SK-N-SH (cell line): Measurements from ENCODE around the gene AAGAB. TPM values are rescaled to one million over a fixed set of nuclear protein-coding genes. Genes with fewer than 3 reads are reported as not detected.
"Not testable (repeated sequence)": the region's sequence is repeated elsewhere in the genome, so short reads cannot be mapped to it uniquely, and the experiment has no call there.

Source experiments
- CTCF ChIA-PET: fragments of 300-600, 350-600 bp; formaldehyde crosslinking; extraction: SDS; loops from one replicate; lab custom pipeline; 2021; lab: Yijun Ruan, JAX
- POLR2A ChIA-PET: fragments of 350-600 bp; sonication (Branson Sonifier 250); formaldehyde crosslinking; extraction: SDS; loops from one replicate; lab custom pipeline; 2020; ENCODE audit warnings: antibody characterized with exemption, inconsistent platforms; lab: Yijun Ruan, JAX
- DNase-seq: peaks from one replicate; pipeline ENCODE4 v3.0.0; 2012
- H2AFZ ChIP-seq: fragments of 200-600 bp; sonication (generic); 2 replicates; pipeline ENCODE4 v1.8.1; 2016; ENCODE audit warnings: antibody characterized with exemption, mild to moderate bottlenecking, low read depth
- H3F3A ChIP-seq: fragments of 200-600 bp; sonication (generic); replicated peaks from 2 replicates; pipeline ENCODE3; 2016; ENCODE audit warnings: antibody characterized with exemption, mild to moderate bottlenecking; ENCODE audit not compliant: insufficient read depth
- H3K27ac ChIP-seq, 2 experiments: fragments of 200-500 bp in 1 of 2; fragments of 200-600 bp in 1 of 2; sonication (Bioruptor generic) in 1 of 2; sonication (generic), shearing (Covaris generic) in 1 of 2; 2 replicates each; pipeline versions ENCODE4 v1.5.1 to v1.6.1; 2014 to 2016; ENCODE audit warnings: low read depth in 2 of 2, inconsistent platforms in 1 of 2, low read length in 1 of 2, mild to moderate bottlenecking in 1 of 2, mixed read lengths in 1 of 2
- H3K27me3 ChIP-seq: fragments of 200-600 bp; sonication (generic), shearing (Covaris generic); 2 replicates; pipeline ENCODE4 v1.6.1; 2016; ENCODE audit warnings: mixed run types; ENCODE audit not compliant: insufficient read depth
- H3K36me3 ChIP-seq, 2 experiments: fragments of 200-500 bp in 1 of 2; fragments of 200-600 bp in 1 of 2; sonication (Bioruptor generic) in 1 of 2; sonication (generic) in 1 of 2; replicated peaks in 1 of 2; 2 replicates each; pipeline versions ENCODE3 to v1.5.1; 2014 to 2016; ENCODE audit warnings: low read length in 1 of 2, mild to moderate bottlenecking in 1 of 2; ENCODE audit not compliant: insufficient read depth in 2 of 2, control insufficient read depth in 1 of 2
- H3K4me1 ChIP-seq, 2 experiments: fragments of 200-500 bp in 1 of 2; fragments of 200-600 bp in 1 of 2; sonication (Bioruptor generic) in 1 of 2; sonication (generic), shearing (Covaris generic) in 1 of 2; 2 replicates each; pipeline versions ENCODE4 v1.5.1 to v1.6.1; 2014 to 2016; ENCODE audit warnings: low read depth in 1 of 2, low read length in 1 of 2, mixed run types in 1 of 2; ENCODE audit not compliant: insufficient read depth in 2 of 2, control insufficient read depth in 1 of 2
- H3K4me2 ChIP-seq: fragments of 200-600 bp; sonication (generic), shearing (Covaris generic); 2 replicates; pipeline ENCODE4 v1.6.1; 2017; ENCODE audit warnings: mixed run types
- H3K4me3 ChIP-seq, 2 experiments: fragments of 200-500 bp in 1 of 2; fragments of 200-600 bp in 1 of 2; sonication (Bioruptor generic) in 1 of 2; sonication (generic), shearing (Covaris generic) in 1 of 2; 2 replicates each; pipeline versions ENCODE4 v1.5.1 to v1.8.1; 2014 to 2016; ENCODE audit warnings: low read depth in 2 of 2, inconsistent platforms in 1 of 2, low read length in 1 of 2, mild to moderate bottlenecking in 1 of 2, mixed read lengths in 1 of 2, moderate library complexity in 1 of 2
- H3K79me2 ChIP-seq: fragments of 200-600 bp; sonication (generic); 2 replicates; pipeline ENCODE4 v1.8.1; 2017; ENCODE audit warnings: mild to moderate bottlenecking; ENCODE audit not compliant: insufficient read depth
- H3K9ac ChIP-seq: fragments of 200-600 bp; sonication (generic); 2 replicates; pipeline ENCODE4 v1.6.1; 2017; ENCODE audit warnings: mixed run types
- H3K9me2 ChIP-seq: fragments of 200-600 bp; sonication (generic); 2 replicates; pipeline ENCODE4 v1.6.1; 2017; ENCODE audit warnings: mixed run types
- H3K9me3 ChIP-seq: fragments of 200-600 bp; sonication (generic); 2 replicates; pipeline ENCODE4 v1.6.1; 2017; ENCODE audit warnings: mixed run types, mild to moderate bottlenecking, moderate library complexity
- H4K20me1 ChIP-seq: fragments of 200-600 bp; sonication (generic); 2 replicates; pipeline ENCODE4 v1.6.1; 2017; ENCODE audit warnings: mild to moderate bottlenecking, mixed run types; ENCODE audit not compliant: insufficient read depth
- FOXJ3 ChIP-seq: sonication (generic); formaldehyde crosslinking; IDR thresholded peaks from 2 replicates; pipeline ENCODE4 v1.5.1; 2020; ENCODE audit warnings: mild to moderate bottlenecking, missing genetic modification reagents
- FOXM1 ChIP-seq: IDR thresholded peaks from 2 replicates; pipeline ENCODE4 v1.4.0; 2012; ENCODE audit warnings: low read depth, mild to moderate bottlenecking
- IRF3 ChIP-seq: fragments of 150-350 bp; IDR thresholded peaks from 2 replicates; pipeline ENCODE4 v1.6.1; 2016; ENCODE audit warnings: mild to moderate bottlenecking, low read depth, low read length
- JUND ChIP-seq: IDR thresholded peaks from 2 replicates; pipeline ENCODE4 v1.4.0; 2012
- MEF2A ChIP-seq: IDR thresholded peaks from 2 replicates; pipeline ENCODE4 v1.4.0; 2012; ENCODE audit warnings: low read depth, borderline replicate concordance
- MXI1 ChIP-seq: IDR thresholded peaks from 2 replicates; pipeline ENCODE4 v1.6.1; 2012; ENCODE audit warnings: mild to moderate bottlenecking, low read depth, low read length, improper control_type of control experiment
- NFIC ChIP-seq: IDR thresholded peaks from 2 replicates; pipeline ENCODE4 v1.4.0; 2012; ENCODE audit warnings: borderline replicate concordance
- RAD21 ChIP-seq: IDR thresholded peaks from 2 replicates; pipeline ENCODE4 v1.6.1; 2012; ENCODE audit warnings: mild to moderate bottlenecking, low read length
- RCOR1 ChIP-seq: fragments of 150-350 bp; IDR thresholded peaks from 2 replicates; pipeline ENCODE4 v1.6.1; 2017; ENCODE audit warnings: antibody characterized with exemption, low read length
- RFX5 ChIP-seq: IDR thresholded peaks from 2 replicates; pipeline ENCODE4 v1.6.1; 2012; ENCODE audit warnings: mild to moderate bottlenecking, improper control_type of control experiment, low read length
- SMC3 ChIP-seq: IDR thresholded peaks from 2 replicates; pipeline ENCODE4 v1.6.1; 2012; ENCODE audit warnings: low read depth, low read length, improper control_type of control experiment
- TAF1 ChIP-seq: IDR thresholded peaks from 2 replicates; pipeline ENCODE4 v1.6.1; 2012; ENCODE audit warnings: low read depth, mild to moderate bottlenecking, low read length, moderate library complexity, borderline replicate concordance
- TEAD4 ChIP-seq: IDR thresholded peaks from 2 replicates; pipeline ENCODE4 v1.4.0; 2012; ENCODE audit warnings: mild to moderate bottlenecking, borderline replicate concordance; ENCODE audit not compliant: insufficient read depth
- WGBS: methylation state at CpG from one replicate; pipeline ENCODE4 v1.1.6; 2017; ENCODE audit warnings: low lambda C conversion rate; 5-methylcytosine and 5-hydroxymethylcytosine counted together
- polyA plus RNA-seq, 3 experiments: library from polyadenylated mRNA; depleted of rRNA; stranded (reverse); fragments of >200 nt; gene quantifications; 2 replicates each; pipeline ENCODE4 v1.2.3, GENCODE V29; 2012
- TF ChIP-seq, protein P1 (sequence below): IDR thresholded peaks from 2 replicates; pipeline ENCODE4; 2012
- TF ChIP-seq, protein P2 (sequence below): IDR thresholded peaks from 2 replicates; pipeline ENCODE4 v1.4.0; 2012; ENCODE audit warnings: low read depth

The AAGAB gene
- polyA plus RNA-seq, 1 of the 3 experiments (the other 2 are of a cell fraction): 24.9 TPM

DNA sequence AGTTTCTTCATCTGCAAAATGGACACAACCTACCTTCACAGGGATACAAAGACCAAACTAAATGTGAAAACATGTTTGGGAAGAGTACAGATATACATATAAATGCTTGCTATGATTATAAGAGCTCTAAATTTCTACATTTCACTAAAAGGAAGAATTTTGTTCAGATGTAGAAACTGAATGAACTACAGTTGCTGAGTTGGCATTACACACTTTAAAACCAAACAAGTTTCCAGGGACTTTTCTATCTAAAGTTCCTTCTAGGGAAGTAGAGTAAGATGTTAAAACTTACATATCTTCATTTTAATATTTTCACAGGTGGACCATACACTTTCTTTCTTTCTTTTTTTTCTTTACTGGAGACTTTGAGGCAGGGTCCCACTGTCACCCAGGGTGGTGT lies 4.6 kb downstream of the AAGAB start:
- Histone ChIP-seq H3K36me3 (peaks cover 0 to 19% of the 10 kb centered on the region in 2 experiments), H3K4me1 (peaks cover 0 to 6% of the 10 kb centered on the region in 2 experiments; a peak in 2 of 4 replicates), H3K79me2 (peaks cover 96% of the 10 kb centered on the region), H3K4me3 (no peak overlapping the region), H3K9ac (no peak overlapping the region), H3K27ac (no peak overlapping the region), H3K9me3 (no peaks in the 10 kb centered on the region), H3K27me3 (no peaks in the 10 kb centered on the region), H3K4me2 (no peak overlapping the region), H2AFZ (no peak overlapping the region), H3F3A (peaks cover 5% of the 10 kb centered on the region), H4K20me1 (no peaks in the 10 kb centered on the region), H3K9me2 (no peaks in the 10 kb centered on the region)
- no peak for DNase-seq
- ChIA-PET CTCF (interaction anchor here (1.1 to 1.6 kb wide), 3 partner anchors 10 to 207 kb away, joined by 3 to 4 read pairs (median 4); no protein-coding TSS in a partner anchor), POLR2A (no interaction called here)
- TF ChIP-seq IRF3: no peak
- TF ChIP-seq TEAD4: no peak
- TF ChIP-seq, protein P1, sequence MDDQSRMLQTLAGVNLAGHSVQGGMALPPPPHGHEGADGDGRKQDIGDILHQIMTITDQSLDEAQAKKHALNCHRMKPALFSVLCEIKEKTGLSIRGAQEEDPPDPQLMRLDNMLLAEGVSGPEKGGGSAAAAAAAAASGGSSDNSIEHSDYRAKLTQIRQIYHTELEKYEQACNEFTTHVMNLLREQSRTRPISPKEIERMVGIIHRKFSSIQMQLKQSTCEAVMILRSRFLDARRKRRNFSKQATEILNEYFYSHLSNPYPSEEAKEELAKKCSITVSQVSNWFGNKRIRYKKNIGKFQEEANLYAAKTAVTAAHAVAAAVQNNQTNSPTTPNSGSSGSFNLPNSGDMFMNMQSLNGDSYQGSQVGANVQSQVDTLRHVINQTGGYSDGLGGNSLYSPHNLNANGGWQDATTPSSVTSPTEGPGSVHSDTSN: no peak
- no peak for TF ChIP-seq RFX5
- TF ChIP-seq SMC3: no peak
- TF ChIP-seq NFIC: no peak
- TF ChIP-seq, protein P2, sequence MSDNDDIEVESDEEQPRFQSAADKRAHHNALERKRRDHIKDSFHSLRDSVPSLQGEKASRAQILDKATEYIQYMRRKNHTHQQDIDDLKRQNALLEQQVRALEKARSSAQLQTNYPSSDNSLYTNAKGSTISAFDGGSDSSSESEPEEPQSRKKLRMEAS: no peak
- TF ChIP-seq RAD21: no peak
- no peak for TF ChIP-seq JUND
- TF ChIP-seq RCOR1: no peak
- TF ChIP-seq MEF2A: no peak
- no peak for TF ChIP-seq MXI1
- no peak for TF ChIP-seq FOXJ3 (CRISPR knock-in tag)

DNA sequence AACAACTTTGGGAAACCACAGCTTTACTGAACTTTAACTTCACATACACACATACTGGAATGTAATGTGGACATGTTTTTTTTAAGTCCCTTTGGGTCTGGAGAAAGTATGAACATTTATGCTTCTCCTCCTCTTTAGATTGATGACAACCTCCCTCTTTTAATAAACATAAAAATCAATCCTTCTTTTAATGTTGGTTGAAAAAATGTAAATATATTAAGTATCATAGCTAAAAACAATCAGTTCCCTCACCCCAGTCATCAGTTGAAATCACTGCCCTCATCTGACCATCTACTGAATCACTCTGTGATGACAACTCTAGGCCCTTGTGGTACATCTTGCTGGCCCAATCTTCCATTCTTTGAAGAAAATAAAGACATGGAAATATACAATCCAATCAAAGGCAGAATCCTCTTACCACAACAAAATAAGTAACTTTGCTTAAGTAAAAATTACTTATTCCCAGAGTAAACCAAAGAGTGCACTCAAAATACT lies 6.4 kb downstream of the AAGAB start:
- Histone ChIP-seq H3K4me3 (no peak overlapping the region), H3F3A (peaks cover 5% of the 10 kb centered on the region), H3K79me2 (peaks cover 99% of the 10 kb centered on the region), H4K20me1 (no peaks in the 10 kb centered on the region), H3K4me1 (peaks cover 0 to under 1% of the 10 kb centered on the region in 2 experiments; a peak in 2 of 4 replicates)
- TF ChIP-seq TAF1 (no peak), FOXM1 (no peak)
- TF ChIP-seq, all 33 proteins: peak for 0
- H3K9me2 ChIP-seq: no peaks in the 10 kb centered on the region
- ChIA-PET POLR2A (no interaction called here), CTCF (interaction anchor here (1.5 kb wide), 1 partner anchor 56 kb away, joined by 3 read pairs; no protein-coding TSS in a partner anchor)
- no peak overlapping the region for H3K9ac ChIP-seq
- no peak overlapping the region for H2AFZ ChIP-seq
- no peak for DNase-seq
- peaks cover 0 to 24% of the 10 kb centered on the region in 2 experiments for H3K36me3 ChIP-seq
- H3K4me2 ChIP-seq: no peak overlapping the region
- no peaks in the 10 kb centered on the region for H3K9me3 ChIP-seq
- no peaks in the 10 kb centered on the region for H3K27me3 ChIP-seq
- H3K27ac ChIP-seq: no peak overlapping the region

DNA sequence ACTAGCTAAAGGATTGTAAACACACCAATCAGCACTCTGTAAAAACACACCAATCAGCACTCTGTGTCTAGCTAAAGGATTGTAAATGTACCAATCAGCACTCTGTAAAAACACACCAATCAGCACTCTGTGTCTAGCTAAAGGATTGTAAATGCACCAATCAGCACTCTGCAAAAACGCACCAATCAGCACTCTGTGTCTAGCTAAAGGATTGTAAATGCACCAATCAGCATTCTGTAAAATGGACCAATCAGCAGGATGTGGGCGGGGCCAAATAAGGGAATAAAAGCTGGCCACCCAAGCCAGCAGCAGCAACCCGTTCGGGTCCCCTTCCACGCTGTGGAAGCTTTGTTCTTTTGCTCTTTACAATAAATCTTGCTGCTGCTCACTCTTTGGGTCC lies 7.9 kb downstream of the AAGAB start:
- H3K9ac ChIP-seq, H3K4me1 ChIP-seq, H3F3A ChIP-seq, POLR2A ChIA-PET, H4K20me1 ChIP-seq, H3K4me2 ChIP-seq, H3K9me3 ChIP-seq, H2AFZ ChIP-seq, H3K27me3 ChIP-seq, CTCF ChIA-PET, DNase-seq, H3K27ac ChIP-seq, H3K9me2 ChIP-seq, H3K4me3 ChIP-seq: not testable (repeated sequence)
- 93% methylated on average over 5 of the region's 5 CpGs for WGBS
- Histone ChIP-seq H3K79me2 (peaks cover 94% of the 10 kb centered on the region), H3K36me3 (peaks cover 0 to 24% of the 10 kb centered on the region in 2 experiments)
